DMS53 treated with DMSO at 0.1 percent for 48 hours (cell line): ENCODE results near the gene EPM2AIP1.
"Not testable (repeated sequence)": the region's sequence is repeated elsewhere in the genome, so short reads cannot be mapped to it uniquely, and the experiment has no call there.

Experiments used
- DNase-seq: peaks from one replicate; lab custom pipeline; 2025; ENCODE audit not compliant: unreplicated experiment; lab: John Stamatoyannopoulos, UW

EPM2AIP1 gene

GRCh38 chr3:36954452-36955134 is 38.3 kb downstream of the EPM2AIP1 start:
- no peak for DNase-seq

GRCh38 chr3:36947814-36948213 is 45.1 kb downstream of the EPM2AIP1 start:
- DNase-seq: not testable (repeated sequence)

DNA sequence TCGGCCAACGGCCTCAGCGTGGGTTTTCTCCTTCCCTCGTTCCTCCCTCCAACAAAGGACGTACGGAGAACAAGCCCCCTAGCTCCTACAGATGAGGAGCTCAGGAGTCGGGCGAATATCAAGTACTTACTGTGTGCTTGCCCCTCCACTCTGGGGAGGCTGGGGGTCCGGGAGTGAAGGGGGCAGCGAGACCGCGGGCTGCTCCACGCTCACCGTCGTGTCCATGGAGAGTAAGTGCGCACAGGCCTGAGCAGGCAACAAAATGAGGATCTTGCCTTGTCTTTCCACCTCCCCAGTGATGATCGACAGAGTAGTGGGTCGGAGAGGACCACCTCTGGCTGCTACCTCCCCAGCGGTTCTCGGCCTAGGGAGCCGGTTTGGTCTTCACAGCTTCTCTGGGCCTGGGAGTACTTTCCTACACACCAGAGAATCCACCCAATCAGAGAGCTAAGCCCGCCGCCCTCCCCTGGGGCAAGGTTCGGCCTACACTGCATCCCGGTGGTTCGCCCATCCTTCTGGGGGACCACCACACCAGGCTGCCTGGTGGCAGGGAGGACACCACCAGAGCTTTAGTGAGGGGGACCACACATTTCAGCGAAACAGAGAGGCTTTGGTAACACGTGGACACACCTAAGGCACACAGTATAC is 47.5 kb downstream of the EPM2AIP1 start:
- DNase-seq: no peak

- no peak for DNase-seq
Observed at GRCh38 chr3:36944641-36945270, 48.2 kb downstream of the EPM2AIP1 start, which contains the start of gene TRANK1. TRANK1 (minus strand) TSS chr3:36945054; CDS start chr3:36944809, 245 bp downstream.

- no peak for DNase-seq
Observed at GRCh38 chr3:36944012-36944640, 48.8 kb downstream of the EPM2AIP1 start.

DNA sequence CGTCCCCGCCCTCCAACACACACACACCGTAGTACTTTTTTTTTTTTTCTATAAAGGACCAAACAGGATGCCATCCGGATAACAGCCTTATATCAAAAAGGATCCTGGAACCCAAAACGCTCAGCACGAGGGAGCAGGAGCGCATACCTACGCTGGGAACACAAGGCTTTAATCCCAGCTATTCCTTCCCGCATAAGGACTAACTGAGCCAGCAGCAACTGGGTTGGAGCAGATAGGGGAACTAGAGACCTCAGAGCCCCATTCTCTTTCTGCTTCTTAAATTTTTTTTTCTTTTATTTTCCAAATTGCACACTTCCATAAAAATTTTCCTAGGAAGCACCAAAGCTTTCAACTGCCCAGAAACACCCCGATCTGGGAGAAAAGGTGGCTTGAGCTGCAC is 49.3 kb downstream of the EPM2AIP1 start:
- DNase-seq: no peak

DNA sequence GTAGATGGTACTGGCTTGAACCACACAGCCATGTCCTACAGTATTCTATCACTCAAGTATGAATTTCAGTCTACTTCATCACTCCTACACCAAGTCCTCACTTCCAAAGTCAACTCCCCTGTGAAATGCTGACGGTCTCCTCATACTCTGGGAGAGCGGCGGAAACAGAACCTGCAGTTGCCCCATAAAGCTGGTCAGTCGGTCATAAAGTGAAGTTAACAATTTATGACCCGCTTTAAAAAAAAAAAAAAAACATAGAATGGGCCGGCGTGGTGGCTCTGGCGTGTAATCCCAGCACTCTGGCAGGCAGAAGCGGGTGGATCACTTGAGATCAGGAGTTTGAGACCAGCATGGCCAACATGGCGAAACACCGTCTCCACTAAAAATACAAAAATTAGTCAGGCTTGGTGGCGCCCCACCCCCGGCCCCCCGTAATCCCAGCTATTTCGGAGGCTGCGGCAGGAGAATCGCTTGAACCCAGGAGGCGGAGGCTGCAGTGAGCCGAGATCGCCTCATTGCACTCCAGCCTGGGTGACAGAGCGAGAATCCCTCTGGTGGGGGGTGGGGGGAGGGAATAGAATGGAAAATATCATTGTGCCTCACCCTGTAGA is 50.2 kb downstream of the EPM2AIP1 start:
- DNase-seq: no peak

GRCh38 chr3:36941658-36942057 is 51.3 kb downstream of the EPM2AIP1 start:
- DNase-seq: no peak

DNA sequence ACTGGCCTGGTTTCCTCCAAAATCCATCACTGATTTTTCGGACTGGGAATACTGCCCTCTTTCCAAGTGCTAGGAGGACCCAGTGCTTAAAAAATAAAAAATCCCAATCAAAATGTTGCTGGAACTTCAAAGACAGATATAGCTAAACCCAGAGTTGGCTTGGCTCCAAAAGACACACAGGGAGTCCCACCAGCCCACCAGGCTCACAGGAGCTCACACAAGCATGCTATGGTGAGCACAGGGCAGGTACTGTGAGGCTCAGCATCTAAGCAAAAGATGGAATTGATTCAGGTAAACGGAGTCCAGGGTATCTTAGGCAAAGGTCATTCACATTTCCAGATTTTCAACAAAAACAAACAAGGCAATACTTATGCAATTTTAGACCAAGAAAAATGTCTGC is 51.8 kb downstream of the EPM2AIP1 start:
- DNase-seq: no peak

DNA sequence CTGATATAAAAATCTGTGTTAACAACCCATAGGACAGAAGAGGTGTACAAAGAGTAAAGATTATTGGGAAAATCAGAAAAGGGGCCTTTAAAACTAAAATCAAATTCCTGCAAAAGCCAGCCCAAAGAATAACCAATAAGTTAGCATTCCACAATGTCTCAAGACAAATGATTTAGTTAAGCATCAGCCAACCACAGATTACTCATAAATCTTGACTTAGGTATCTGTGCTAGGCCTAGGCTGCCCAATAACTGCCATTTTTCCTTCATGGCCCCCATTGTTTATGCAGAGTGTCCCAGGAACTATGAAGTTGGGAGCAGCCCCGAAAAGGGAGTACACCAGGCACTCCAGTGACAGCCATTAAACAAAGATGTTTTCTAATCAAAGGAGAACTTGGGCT is 55.4 kb downstream of the EPM2AIP1 start:
- DNase-seq: no peak
